K562 (cell line): ENCODE measurements around the gene ADAM22. TPM values are rescaled to one million over a fixed set of nuclear protein-coding genes. Genes with fewer than 3 reads are reported as not detected.

Experiments used
- E2F4 ChIP-seq: sonication (generic); formaldehyde crosslinking; IDR thresholded peaks from 2 replicates; pipeline ENCODE4 v1.8.0; 2022; ENCODE audit warnings: mild to moderate bottlenecking, low read depth, missing genetic modification reagents
- HNRNPLL ChIP-seq: fragments of 200-400 bp; formaldehyde crosslinking; IDR thresholded peaks from 2 replicates; pipeline ENCODE4 v1.6.1; 2017; ENCODE audit warnings: low read length, low read depth, mild to moderate bottlenecking; ENCODE audit not compliant: poor library complexity, severe bottlenecking
- MCM5 ChIP-seq: fragments of 450-650 bp; IDR thresholded peaks from 2 replicates; pipeline ENCODE4 v1.6.1; 2016; ENCODE audit warnings: low read depth
- NBN ChIP-seq: fragments of 450-650 bp; IDR thresholded peaks from 2 replicates; pipeline ENCODE4 v1.6.1; 2016; ENCODE audit warnings: low read depth, mild to moderate bottlenecking
- NELFE ChIP-seq: IDR thresholded peaks from 2 replicates; pipeline ENCODE4 v1.6.1; 2011; ENCODE audit warnings: mild to moderate bottlenecking; ENCODE audit not compliant: insufficient read depth, insufficient read length
- NEUROD1 ChIP-seq: fragments of 150-350 bp; IDR thresholded peaks from 2 replicates; pipeline ENCODE4 v1.6.1; 2014; ENCODE audit warnings: borderline replicate concordance, low read length, low read depth; ENCODE audit not compliant: partially characterized antibody
- NR1H2 ChIP-seq: sonication (generic); formaldehyde crosslinking; IDR thresholded peaks from 2 replicates; pipeline ENCODE4 v1.4.0; 2020; ENCODE audit warnings: mild to moderate bottlenecking, missing genetic modification reagents
- RNF219 ChIP-seq: fragments of 250-450 bp; sonication (Bioruptor Pico); IDR thresholded peaks from 2 replicates; pipeline ENCODE4 v1.5.0; 2022; ENCODE audit warnings: mild to moderate bottlenecking
- SRSF9 ChIP-seq: fragments of 200-400 bp; formaldehyde crosslinking; IDR thresholded peaks from 2 replicates; pipeline ENCODE4 v1.6.1; 2017; ENCODE audit warnings: low read depth, low read length, borderline replicate concordance
- TBL1XR1 ChIP-seq, 2 experiments: IDR thresholded peaks; 2 replicates each; pipeline ENCODE4 v1.6.1; 2012; ENCODE audit warnings: improper control_type of control experiment in 2 of 2, low read length in 2 of 2, mild to moderate bottlenecking in 1 of 2
- ZNF609 ChIP-seq: sonication (generic); formaldehyde crosslinking; IDR thresholded peaks from 2 replicates; pipeline ENCODE4 v1.8.1; 2023; ENCODE audit warnings: missing genetic modification reagents, mild to moderate bottlenecking, borderline replicate concordance
- ZNF77 ChIP-seq: fragments of 250-450 bp; sonication (Bioruptor Pico); IDR thresholded peaks from 2 replicates; pipeline ENCODE4 v1.5.0; 2020
- ZNF785 ChIP-seq: fragments of 250-450 bp; sonication (Bioruptor Pico); IDR thresholded peaks from 2 replicates; pipeline ENCODE4 v1.4.0; 2020; ENCODE audit warnings: mild to moderate bottlenecking
- polyA plus RNA-seq, 8 experiments: library from polyadenylated mRNA; depleted of rRNA in 4 of 8; stranded (reverse) in 5 of 8; unstranded in 3 of 8; fragments of >200 nt; fragmentation: Nextera tagmentation in 2 of 8; fragmentation: Illumina TruSeq in 1 of 8; extraction: Ambion mirVana in 2 of 8; extraction: Trizol in 1 of 8; gene quantifications; 2 replicates each; pipeline versions ENCODE4 v1.2.1 to v1.2.3, GENCODE V29; 2011 to 2014; ENCODE audit warnings: inconsistent platforms in 1 of 8, missing spikeins in 1 of 8
- total RNA-seq, 7 experiments: library from RNA; depleted of rRNA in 6 of 7; stranded (reverse); fragments of >200 nt in 6 of 7; fragmentation: Illumina TruSeq in 2 of 7; extraction: Trizol in 2 of 7; gene quantifications; 2 replicates each; pipeline versions ENCODE4 v1.2.1 to v1.2.3, GENCODE V29; 2011 to 2021; ENCODE audit warnings: low replicate concordance in 1 of 7

Gene ADAM22
- total and polyA plus RNA-seq, 9 of the 15 experiments (the other 6 are each of a cell fraction or from before 2014, with no cell fraction given): 0.01 to 0.58 (median 0.18) TPM

GRCh38 chr7:88018501-88018900 is 84.5 kb downstream of the ADAM22 start (continued):
- TF ChIP-seq TBL1XR1 (IDR thresholded peaks at IDR 0.05; ENCODE audit: low read length in 2 of 2) (no peak), RNF219 (CRISPR knock-in tag) (no peak), E2F4 (CRISPR knock-in tag) (no peak), NR1H2 (CRISPR knock-in tag) (no peak), SRSF9 (no peak), ZNF77 (CRISPR knock-in tag) (no peak), ZNF609 (CRISPR knock-in tag) (no peak), NEUROD1 (no peak), HNRNPLL (no peak), MCM5 (no peak), NELFE (no peak), NBN (no peak), ZNF785 (CRISPR knock-in tag) (no peak)
- TF ChIP-seq, all 486 proteins: peak for 0
